ENCODE results near the gene TASL.

DNA sequence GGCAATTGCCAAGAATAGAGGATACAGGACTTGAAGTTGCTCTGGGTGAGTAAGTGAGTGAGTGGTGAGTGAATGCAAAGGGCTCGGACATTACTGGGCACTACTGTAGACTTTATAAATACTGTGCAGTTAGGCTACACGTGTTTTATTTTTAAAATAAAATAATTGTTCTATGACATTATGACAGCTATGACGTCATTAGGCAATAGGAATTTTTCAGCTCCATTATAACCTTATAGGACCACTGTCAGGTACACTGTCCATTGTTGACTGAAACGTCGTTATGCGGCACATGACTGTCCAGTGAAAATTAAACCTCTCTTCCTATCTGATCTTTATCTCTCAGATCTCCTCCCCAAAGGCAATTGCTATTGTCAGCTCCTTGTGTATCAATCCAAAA is 5.1 kb upstream of the TASL start:
- no peak for TF ChIP-seq ZFP3 (CRISPR knock-in tag; IDR thresholded peaks at IDR 0.05)
- TF ChIP-seq, protein P1, sequence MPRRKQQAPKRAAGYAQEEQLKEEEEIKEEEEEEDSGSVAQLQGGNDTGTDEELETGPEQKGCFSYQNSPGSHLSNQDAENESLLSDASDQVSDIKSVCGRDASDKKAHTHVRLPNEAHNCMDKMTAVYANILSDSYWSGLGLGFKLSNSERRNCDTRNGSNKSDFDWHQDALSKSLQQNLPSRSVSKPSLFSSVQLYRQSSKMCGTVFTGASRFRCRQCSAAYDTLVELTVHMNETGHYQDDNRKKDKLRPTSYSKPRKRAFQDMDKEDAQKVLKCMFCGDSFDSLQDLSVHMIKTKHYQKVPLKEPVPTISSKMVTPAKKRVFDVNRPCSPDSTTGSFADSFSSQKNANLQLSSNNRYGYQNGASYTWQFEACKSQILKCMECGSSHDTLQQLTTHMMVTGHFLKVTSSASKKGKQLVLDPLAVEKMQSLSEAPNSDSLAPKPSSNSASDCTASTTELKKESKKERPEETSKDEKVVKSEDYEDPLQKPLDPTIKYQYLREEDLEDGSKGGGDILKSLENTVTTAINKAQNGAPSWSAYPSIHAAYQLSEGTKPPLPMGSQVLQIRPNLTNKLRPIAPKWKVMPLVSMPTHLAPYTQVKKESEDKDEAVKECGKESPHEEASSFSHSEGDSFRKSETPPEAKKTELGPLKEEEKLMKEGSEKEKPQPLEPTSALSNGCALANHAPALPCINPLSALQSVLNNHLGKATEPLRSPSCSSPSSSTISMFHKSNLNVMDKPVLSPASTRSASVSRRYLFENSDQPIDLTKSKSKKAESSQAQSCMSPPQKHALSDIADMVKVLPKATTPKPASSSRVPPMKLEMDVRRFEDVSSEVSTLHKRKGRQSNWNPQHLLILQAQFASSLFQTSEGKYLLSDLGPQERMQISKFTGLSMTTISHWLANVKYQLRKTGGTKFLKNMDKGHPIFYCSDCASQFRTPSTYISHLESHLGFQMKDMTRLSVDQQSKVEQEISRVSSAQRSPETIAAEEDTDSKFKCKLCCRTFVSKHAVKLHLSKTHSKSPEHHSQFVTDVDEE (CRISPR knock-in tag; IDR thresholded peaks at IDR 0.05) = no peak

Measured in SK-N-SH treated with all-trans-retinoic acid at 6 μM for 48 hours (cell line).